Measurements from ENCODE around the gene FAM53B.

Gene FAM53B

DNA sequence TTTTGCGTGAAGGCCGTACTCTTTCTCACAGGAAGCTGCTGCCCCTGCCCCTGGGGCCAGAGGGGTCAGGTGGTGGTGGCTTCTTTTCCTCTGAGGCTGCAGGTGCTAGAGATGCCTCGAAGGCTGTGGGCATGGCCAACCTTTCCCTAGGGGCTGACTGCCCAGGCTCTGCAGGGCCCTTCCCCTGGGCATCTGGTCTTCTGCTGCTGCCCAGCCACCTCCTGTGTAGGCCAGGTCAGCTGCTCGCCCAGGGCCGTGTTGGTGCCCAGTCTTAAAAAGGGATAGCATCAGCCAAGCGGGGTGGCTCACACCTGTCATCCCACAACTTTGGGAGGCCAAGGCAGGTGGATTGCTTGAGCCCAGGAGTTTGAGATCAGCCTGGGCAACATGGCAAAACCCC lies 114.3 kb downstream of the FAM53B start:
- no peak for DNase-seq (ENCODE audit: low spot score)

DNA sequence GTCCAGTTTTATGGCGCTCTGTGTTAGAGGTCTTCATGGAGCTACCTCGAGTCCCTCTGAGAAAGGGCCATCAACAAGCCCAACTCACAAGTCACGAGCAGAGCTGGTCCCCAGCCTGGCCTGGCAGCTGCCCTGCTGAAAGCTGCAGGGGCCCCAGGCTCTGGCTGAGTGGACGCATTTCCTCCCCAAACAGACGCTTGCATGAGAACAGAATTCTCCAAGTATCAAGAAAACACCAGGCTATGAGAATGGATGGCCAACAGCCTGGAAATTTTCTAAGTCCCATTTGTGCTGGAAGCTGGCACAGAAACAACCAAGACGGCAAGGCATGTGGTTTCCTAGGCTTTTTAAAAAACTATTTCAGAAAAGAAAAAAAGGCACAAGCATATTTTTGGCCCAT lies 114.8 kb downstream of the FAM53B start:
- peak; percentile 89 for DNase-seq (ENCODE audit: low spot score)

DNA sequence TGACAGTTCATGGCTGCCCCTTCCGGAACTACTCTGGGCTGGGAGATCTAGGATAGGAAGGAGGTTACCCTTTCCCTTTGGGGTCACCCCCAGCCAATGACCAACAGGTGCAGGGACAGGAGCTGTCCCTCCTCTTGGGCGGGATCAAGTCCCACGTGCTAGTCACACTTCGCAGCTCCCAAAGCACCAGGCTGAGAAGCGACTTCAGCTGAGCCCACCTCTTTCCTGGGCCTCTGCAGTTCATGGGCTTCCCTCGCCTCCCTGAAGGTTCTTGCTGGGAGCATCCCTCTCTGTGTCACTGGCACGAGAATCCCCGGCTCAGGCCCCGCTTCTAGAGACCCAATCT lies 115.5 kb downstream of the FAM53B start:
- no peak for DNase-seq (ENCODE audit: low spot score)

GRCh38 chr10:124627866-124628675 lies 116.1 kb downstream of the FAM53B start:
- no peak for DNase-seq (ENCODE audit: low spot score)

DNA sequence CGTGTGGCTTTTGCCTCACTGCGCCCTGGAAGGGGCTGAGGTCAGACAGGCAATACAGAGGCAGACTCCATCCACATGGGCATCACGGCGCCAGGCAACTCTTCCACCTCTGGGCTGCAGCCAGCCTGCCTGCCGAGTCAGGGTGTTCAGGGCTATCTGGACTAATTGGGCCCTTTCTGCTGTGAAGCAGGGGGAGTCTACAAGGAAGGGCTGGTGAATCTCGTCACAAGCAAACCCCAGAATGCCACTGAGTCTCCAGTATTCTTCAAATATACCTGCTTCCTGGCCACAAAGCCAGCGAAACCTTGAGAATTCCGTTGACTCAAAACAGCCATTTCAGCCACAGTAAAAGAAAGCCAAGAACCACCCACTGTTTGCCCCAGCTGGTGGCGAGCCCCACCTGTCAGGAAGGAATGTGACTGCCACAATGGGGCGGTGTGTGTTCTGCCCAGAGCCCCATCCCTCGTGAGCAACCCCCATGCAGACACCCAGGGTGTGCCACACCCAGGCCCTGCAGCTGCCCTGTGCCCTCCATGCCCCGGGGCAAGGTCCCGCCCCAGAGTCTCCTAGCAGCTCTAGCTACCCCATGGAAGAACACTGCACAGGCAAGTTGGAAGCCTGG lies 117.3 kb downstream of the FAM53B start:
- DNase-seq (ENCODE audit: low spot score): no peak

DNA sequence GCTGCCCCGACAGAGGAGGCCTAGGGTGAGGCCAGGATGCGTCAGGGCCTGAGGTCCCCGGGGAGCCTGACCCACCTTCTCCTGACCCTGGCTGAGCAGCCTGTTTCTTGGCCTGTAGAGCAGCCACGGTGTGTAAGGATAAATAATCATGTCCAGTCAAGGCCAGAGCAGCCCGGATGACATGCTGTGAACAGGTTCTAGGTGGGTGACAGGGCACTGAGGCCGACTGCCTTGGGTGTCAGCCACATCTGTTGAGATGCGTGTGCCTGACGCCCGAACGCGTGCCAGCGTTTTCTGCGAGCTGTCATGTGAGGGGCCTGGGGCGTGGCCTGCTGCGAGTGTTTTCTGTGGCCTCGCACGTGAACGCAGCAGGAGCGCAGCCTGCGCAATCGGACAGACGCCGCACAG lies 118.3 kb downstream of the FAM53B start:
- DNase-seq (ENCODE audit: low spot score): no peak

DNA sequence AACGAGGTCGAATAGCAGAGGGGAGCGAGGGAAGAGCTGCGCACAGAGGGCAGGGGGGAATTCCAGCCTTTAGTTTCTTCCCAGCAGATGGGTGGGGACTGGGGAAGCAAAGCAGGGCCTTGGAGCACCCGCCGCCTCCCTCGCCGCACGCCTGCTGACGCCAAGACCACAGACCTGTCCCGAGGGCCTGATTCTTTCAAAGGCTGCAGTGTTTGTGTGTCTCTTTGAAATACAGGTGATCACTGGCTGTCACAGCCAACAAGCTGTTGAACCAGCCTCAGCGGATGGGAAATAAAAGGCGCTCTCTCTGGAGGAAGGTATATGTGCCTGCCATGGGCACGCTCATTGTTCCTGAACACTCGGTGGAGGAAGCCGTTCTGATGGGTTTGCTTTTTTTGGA lies 119.3 kb downstream of the FAM53B start:
- DNase-seq (ENCODE audit: low spot score): no peak

DNA sequence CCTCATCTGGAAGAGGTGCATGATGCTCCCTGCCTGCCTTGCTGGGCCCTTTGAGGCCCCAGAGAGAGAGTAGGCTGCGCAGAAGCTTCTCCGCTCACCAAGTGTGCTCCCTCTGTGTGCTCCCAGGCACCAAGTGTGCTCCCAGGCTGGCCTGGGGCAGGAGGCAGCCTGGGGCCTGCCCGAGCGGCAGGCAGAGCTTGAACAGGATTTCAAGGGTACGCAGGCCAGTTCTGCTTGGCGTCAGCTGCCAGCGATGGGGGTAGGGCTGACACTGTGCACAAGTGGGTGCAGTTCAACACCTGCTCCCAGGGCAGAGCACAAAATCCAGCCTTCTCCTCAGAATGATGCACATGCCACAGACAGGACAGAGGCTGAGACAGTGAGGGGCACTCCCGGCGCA lies 119.7 kb downstream of the FAM53B start:
- DNase-seq (ENCODE audit: low spot score): no peak

DNA sequence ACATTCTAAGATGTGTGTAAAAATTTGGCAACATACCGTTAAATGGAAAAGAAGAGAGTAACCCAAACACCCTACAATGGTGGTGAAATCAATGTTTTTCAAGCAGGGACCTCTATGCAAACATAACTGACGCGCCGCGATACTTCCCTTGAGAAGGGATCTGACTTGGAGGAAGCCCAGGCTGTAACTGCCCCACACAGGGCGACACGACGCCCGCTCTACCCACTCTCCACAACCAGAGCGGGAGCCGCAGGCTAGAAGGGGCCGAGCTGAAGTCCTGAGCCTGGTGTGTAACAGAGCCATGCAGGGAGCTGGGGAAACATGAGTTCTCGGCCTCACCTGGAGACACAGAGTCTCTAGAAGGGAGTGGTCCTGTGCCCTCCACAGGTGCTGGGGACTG lies 120.2 kb downstream of the FAM53B start:
- DNase-seq (ENCODE audit: low spot score): no peak

GRCh38 chr10:124622866-124623536 lies 121.2 kb downstream of the FAM53B start:
- DNase-seq (ENCODE audit: low spot score): no peak

GRCh38 chr10:124622158-124622557 lies 122.0 kb downstream of the FAM53B start:
- DNase-seq (ENCODE audit: low spot score): no peak

DNA sequence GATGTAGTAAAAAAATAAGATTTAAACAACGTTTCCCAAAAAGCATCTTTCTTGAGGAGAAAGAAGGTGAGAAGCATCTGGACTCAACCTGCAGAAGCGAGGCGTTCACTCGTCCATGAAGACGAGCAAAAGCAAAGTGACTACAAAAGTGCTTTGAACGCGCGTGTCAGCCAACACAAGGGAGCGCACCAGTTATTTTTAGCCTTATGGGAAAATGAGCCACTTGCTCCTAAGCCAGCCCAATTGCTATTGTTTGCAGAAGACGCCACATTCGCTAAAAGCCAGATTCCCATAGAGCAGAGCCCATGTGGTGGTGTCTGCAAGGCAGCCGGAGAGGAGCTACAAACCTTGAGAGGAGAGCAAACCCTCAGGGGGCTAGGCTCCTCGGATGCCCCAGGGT lies 122.5 kb downstream of the FAM53B start:
- peak; percentile 78 for DNase-seq (ENCODE audit: low spot score)

- no peak for DNase-seq (ENCODE audit: low spot score)
Measured at GRCh38 chr10:124619802-124620490, 124.2 kb downstream of the FAM53B start.

DNA sequence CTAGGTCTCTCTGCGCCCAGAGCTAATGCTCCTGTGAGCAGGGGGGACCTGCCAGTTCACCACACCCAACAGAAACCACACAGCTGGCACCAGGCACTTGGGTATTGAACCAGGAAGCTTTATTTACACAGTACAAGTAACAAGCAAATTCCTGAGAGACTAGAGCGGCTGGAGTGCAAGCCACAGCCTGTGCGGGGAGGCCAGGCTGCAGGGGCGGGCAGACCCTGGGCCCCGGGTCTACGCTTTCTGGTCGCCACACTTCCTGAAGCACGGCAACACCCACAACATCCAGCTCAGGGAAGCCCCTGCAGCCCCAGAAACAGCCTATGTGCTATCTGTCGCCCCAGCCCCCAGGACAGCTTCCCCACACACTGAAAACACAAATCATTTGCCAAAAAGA lies 125.0 kb downstream of the FAM53B start:
- DNase-seq (ENCODE audit: low spot score): no peak

DNA sequence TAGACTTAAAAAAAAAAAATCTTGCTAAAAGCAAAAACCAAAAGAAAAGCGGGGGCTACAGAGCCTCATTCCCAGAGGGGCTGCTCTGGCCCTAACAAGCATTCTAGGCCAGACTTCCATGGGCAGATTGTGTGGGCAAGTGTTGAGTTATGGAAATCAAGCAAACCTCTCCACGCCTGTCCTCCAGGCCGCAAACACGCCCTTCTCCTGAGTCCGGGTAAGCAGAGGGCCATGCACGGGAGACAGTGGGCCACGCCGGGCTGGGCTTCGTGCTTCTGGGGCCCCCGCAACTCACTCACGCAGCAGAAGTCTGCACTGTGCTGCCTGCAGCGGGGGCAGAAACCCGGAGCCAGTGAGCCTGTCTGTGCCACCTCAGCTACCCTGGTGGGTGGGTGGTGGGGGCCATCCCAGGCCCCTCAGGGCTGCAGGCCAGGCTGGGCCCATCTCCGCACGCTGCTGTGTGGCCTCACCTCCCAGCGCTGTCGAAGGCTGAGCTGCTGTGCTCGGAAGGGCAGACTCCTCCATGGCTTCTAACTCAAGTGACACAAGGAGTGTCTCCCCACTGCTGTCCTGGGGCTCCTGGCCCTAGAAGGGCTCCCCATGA lies 125.6 kb downstream of the FAM53B start:
- no peak for DNase-seq (ENCODE audit: low spot score)

DNA sequence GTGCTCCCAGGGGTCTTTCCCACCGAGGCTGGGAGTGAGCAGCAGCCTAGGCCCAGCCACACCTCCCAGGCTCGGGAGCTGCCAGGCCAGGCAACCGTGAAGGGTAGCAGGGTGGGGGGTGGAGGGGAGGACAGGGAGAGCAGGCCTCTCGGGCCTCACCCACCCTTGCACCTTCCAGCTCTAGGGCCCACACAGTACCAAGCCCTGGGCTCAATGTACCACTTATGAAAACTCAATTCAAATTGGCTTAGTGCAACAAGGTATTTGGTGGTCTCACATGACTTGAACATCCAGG lies 127.4 kb downstream of the FAM53B start:
- no peak for DNase-seq (ENCODE audit: low spot score)

- DNase-seq (ENCODE audit: low spot score): no peak
Measured at GRCh38 chr10:124616040-124616835, 127.9 kb downstream of the FAM53B start.

GRCh38 chr10:124615259-124615658 lies 128.9 kb downstream of the FAM53B start:
- no peak for DNase-seq (ENCODE audit: low spot score)

DNA sequence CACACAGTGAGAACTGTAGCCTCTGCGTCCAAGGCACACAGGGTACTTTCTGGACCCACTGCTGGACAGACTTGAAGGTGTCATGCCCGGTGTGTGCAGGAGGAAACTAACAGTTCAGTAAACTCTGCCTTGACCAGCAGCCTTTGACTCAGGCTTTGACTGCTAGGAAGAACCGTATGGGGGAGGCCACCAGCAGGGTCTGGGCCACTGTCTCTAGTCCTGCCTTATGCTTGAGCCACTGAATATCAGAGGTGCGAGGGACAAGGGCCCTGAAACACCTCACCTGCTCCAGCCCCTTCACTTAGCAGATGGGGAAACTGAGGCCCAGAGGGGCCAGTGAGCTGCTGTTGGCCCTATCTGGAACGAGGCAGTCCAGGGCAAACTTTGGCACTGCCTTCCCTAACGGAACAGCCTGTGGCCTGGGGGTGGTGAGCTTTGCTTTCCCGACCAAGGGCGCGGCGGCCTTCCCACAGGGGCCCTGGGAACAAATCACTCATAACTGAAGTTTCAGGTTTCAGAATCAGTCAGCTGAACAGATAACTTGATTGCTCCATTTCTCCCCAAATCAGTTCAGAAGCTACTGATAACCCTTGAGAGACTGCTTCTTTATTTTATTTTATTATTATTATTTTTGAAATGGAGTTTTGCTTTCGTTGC lies 130.0 kb downstream of the FAM53B start:
- DNase-seq (ENCODE audit: low spot score): no peak

- DNase-seq (ENCODE audit: low spot score): no peak
Measured at GRCh38 chr10:124612611-124613498, 131.3 kb downstream of the FAM53B start.
